Endothelial cell of hepatic sinusoid (primary cell): Measurements from ENCODE around the gene IFNK.

Source experiments
- in situ Hi-C: cut with HindIII; loops from 2 replicates; pipeline ENCODE4 v1.10.0; 2017; ENCODE audit warnings: low sequenced_read_pairs

Gene IFNK

DNA sequence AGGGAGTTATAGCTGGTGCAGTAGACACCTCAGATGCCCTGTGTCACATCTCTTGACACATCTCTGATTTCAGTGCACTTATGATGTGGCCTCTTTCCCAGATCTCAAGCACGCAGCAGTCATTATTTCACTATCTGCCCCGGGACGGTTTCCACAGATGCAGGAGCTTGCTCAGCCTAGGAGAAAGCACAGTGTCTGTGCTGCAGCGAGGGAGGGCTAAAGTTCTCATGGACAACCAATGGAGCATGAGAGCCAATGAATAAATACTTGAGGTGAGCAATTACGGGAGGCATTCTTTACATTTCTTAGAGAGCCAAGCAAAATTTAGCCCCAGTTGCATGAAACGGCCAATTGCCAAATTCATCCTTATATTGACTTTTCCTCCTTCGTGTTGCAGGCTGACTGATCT is 12.9 kb downstream of the IFNK start:
- in situ Hi-C loops, result no loop called here

DNA sequence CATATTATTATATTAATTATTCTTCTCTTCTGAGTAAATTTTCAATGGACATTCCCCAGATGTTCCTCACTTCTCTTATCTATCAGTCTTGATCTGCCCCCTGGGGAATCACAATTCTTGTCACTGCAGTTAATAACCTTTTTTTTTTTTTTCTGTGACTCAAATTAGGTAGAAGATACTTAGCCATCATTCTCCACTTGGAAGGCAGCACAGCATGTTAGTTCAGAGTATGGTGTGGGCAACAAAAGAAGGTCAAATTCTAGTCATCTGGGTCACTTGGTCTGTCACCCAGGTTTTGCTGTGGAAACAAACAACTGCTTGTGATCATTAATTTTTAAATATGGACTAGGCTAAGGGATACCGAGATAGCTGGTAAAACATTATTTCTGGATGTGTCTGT is 13.7 kb downstream of the IFNK start:
- in situ Hi-C loops, result no loop called here

- in situ Hi-C loops, result no loop called here
Observed at GRCh38 chr9:27538647-27539046, 14.6 kb downstream of the IFNK start.

DNA sequence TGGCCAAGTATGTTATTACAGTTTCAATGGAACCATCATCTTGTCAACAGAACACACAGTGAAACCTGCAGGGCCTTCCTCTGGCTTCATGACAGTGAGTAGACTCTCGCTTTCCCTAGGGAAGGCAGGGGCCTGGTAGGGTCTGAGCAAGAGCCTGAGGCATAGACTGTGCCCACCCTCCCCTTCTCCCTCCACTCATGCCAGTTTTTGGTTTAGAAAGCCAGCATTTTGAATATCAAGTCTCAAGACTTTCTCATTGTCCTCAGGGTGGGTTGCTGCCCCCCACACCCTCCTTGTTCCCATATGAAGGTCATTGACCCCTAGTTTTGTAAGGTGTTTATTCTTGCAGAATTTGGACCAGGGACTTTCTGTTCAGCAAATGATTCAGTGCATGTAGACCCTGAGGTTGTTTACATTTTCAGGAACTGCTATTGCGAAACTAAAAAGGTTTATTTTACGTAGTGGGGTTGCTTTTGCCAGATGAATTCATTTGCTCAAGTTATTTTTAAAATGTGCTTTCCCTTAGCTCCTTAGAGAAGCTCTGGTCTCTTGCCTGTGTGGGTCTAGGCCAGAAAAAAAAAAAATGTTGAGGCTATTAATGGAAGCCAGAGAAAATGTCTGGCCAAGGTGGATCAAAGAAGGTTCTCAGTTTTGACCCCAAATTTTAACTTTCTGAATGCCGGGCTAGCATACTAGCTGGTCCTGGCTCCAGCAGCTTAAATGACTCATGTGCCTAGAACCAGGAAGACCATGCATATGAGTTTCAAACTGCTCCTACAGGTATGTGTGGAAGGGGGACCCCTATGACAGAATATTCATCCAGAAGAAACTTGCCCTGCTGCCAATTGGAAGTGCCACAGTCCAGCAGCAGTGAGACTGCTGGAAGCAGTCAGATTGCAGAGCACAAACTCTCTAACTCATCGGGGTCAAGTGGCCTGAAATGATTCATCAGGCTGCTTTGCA is 15.7 kb downstream of the IFNK start:
- in situ Hi-C loops, result no loop called here

DNA sequence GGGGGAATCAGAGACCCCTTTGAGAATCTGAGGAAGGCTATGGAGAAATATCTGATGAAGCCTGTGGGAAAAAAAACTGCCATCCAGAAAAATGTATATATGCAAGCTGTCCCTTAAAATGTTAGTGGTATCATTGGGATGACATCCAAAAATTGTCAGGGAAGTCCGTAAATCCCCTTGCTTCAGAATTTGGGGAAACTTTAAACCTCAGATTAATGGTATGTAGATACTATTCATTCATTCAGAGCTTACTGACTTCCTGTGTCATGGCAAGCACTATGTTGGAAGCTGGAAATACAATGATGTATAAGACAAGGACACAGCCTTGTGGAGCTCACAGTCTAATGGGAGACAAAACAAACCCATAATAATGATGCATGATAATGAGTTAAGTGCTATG is 16.4 kb downstream of the IFNK start:
- in situ Hi-C loops, result no loop called here

- in situ Hi-C loops, result no loop called here
Observed at GRCh38 chr9:27541740-27542139, 17.6 kb downstream of the IFNK start.

GRCh38 chr9:27542508-27542907 is 18.4 kb downstream of the IFNK start:
- in situ Hi-C loops, result no loop called here

GRCh38 chr9:27545471-27545870 is 21.4 kb downstream of the IFNK start:
- in situ Hi-C loops, result no loop called here

DNA sequence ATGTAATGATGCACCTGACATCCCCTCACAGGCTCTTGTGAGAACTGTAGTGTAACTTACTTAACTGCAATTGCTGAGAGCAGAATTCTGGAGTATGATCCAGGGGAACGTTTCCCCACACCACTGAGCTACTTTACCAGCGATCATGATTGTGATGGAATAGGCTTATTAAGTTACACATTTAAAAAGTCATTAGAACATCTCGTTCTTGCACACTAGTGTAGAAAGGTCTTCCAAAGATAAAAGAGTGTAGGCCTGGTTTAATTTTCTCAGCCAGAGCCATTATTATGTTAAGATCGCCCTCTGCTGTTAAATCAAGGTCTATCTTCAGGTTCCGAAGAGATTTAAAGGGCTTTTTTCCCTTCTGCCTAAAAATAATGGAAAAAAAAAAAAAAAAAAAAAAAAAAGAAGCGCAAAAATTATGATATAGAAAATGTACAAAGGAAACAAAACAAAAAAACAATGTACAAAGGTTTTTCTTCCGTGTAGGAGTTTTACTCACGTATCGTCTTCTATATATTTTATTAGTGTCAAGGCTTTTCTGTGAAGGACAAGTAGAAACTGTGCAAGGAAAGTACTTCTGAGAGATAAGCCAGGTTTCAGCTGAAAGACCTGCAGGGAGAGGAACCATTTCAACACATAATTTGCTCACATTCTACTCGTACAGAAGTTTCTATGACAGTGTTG is 24.1 kb downstream of the IFNK start:
- in situ Hi-C loops, result no loop called here

GRCh38 chr9:27549196-27549755 is 25.2 kb downstream of the IFNK start:
- in situ Hi-C loops, result no loop called here

DNA sequence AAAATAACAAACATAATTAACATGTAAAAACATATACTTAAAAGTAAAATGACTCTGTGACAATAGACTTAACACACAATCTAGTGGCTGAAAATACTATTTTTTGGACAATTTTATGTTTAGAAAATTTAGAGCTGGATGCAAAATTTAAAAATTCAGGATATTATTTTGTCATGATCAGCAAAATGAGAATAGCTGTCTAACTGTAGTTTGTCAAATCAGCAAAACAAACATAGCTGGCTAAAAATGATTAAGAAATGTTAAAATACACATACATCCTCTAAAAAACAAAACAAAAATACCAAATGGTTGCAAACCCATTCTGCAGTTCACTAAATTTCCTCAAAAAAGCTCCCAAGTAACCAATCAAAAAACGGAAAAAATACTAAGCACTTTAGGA is 30.6 kb downstream of the IFNK start:
- in situ Hi-C loops, result no loop called here

GRCh38 chr9:27556470-27556869 is 32.4 kb downstream of the IFNK start:
- in situ Hi-C loops, result no loop called here

DNA sequence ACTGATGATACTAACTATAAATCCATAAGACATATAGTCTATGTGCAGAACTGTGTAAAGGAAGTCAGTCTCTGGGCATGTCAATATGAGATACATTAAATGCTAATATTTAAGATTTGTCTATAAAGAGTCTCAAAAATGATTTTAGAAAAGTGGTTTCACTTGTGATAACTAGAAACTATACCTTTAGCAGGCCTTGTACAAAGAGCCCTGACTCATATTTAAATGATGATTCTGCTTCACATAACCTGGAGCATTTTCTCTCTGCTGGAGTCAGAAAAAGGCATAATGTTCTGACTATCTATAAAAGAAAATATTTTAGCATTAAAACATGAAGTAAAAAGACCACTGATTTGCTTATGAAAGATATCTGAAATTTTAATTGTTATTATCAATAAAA is 34.2 kb downstream of the IFNK start:
- in situ Hi-C loops, result no loop called here

DNA sequence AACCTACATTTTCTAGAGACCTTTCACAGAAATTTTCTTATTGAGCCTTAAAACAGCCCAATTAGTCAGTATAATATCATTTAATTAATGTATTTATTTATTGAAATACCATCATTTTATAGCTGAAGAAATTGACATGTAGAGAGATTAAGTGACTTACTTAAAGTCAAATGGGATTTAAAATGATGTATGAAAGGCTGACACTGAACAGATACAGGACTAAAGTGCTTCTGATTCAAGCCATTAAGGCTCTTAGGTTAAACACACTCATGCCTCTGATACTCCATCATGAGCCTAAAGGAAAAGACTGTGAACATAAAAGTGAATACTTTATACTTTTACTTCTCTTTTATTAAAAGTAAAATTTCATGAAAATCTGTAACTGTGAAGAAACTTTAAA is 36.4 kb downstream of the IFNK start:
- in situ Hi-C loops, result no loop called here

DNA sequence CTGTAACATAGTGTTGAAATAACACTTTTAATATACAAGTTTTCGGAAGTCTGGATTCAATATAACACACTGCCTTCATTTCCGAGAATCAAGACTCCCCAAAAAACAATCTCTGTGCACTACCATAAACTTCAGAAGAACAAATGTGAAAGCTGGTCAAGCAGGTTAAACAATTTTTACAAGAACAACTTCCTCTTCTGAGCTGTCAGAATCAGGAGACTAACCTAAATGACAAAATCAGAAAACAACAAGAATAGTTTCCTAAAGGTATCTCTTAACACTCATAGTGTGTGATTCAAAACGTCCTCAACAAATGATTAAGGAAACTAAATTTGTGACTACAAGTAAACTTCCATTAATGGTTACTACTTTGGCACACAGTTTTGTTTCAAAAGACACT is 37.6 kb downstream of the IFNK start:
- in situ Hi-C loops, result no loop called here

DNA sequence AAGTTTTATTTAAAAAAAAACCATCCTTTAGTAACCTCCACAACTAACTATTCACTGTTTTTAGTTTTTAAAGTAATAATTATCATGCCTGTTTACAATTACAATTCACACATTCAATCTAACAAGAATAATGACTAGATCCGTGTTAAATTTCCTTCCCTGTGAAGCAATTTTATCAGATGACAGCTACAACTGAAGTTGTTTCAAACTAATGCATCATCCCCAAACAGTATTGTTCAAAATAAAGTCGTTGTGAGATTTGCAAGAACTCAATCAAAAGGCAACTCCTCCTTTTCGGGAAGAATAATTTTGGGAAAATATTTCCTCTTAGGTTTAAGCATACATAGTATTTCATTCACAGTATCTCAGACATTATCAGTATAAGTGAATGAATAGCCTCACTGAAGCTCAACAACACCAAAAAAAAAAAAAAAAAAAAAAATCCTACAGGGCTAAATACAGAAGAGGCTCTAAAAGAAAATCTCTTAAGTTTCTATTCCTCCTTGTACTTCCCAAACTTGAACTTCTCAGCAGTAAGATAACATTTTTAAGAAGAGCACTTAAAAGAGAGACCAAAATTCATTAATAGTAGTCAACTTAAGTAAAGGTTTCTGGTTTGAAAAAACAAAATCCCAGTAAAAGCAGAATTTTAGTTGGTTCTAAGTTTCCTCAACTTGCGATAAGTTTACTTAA is 39.8 kb downstream of the IFNK start:
- in situ Hi-C loops, result no loop called here

DNA sequence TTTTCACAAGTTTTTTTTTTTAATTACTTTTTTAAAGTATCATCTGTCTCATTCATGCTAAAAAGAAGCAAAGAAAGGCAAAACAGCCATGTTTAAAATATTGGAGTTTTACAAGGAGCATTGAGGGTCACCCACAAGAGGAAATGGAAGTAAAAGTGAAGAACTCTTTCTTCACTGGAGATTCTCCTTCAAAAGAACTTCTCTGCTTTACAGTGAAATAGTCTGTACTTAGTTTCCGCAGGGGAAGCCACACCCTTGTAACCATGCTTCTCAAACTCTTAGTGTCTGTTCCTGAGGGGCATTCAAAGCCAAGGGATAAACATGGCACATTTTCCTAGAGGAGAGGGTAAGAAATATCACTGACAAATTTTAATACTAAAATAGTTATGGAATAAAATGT is 40.6 kb downstream of the IFNK start:
- in situ Hi-C loops, result loop anchor here (5.0 kb wide), 1 partner anchor 37 kb away; the partner anchor contains the start of gene MOB3B

- in situ Hi-C loops, result loop anchor here (5.0 kb wide), 1 partner anchor 38 kb away; the partner anchor contains the start of gene MOB3B
Observed at GRCh38 chr9:27565696-27566095, 41.6 kb downstream of the IFNK start.

- in situ Hi-C loops, result loop anchor here (5.0 kb wide), 1 partner anchor 39 kb away; the partner anchor contains the start of gene MOB3B
Observed at GRCh38 chr9:27566118-27566517, 42.0 kb downstream of the IFNK start.

GRCh38 chr9:27569406-27569805 is 45.3 kb downstream of the IFNK start:
- in situ Hi-C loops, result loop anchor here (5.0 kb wide), 1 partner anchor 42 kb away; the partner anchor contains the start of gene MOB3B

DNA sequence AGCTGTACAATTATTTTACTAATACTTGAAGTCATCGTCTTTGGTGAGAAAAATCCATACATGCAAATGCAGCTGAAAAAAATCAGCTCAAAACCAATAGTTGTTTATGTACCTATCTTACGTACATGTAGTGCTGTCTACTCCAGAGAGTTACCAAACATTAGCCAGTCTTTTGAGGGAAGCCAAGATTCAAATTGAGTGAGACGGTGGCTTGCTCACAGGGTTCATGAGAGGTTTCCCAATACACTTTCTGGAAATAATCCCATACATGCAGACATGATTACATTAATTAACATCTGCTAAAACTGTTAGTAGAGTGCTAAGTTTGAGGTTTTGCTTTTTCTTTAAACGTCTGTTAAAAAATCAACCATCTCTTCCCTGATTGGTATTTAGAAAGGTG is 46.9 kb downstream of the IFNK start:
- in situ Hi-C loops, result no loop called here
